Breast epithelium (tissue), 4 donors: ENCODE data around the gene AHCYL2. TPM values are rescaled to one million over a fixed set of nuclear protein-coding genes. Genes with fewer than 3 reads are reported as not detected.
"Not testable (repeated sequence)": the region's sequence is repeated elsewhere in the genome, so short reads cannot be mapped to it uniquely, and the experiment has no call there.

Source experiments
- DNase-seq, 2 donors: peaks; one replicate each; pipeline ENCODE4 v3.0.0-alpha.2; 2019; ENCODE audit warnings: low spot score in 2 of 2
- H3K27ac ChIP-seq, 2 donors: fragments of 200-600 bp; sonication (generic) in 1 of 2; one replicate each; pipeline ENCODE4 v1.5.1; 2016 to 2019; ENCODE audit warnings: mild to moderate bottlenecking in 1 of 2
- H3K27me3 ChIP-seq, 2 donors: fragments of 200-600 bp; sonication (generic) in 1 of 2; one replicate each; pipeline versions ENCODE4 v1.5.1 to v1.6.0; 2017 to 2019; ENCODE audit warnings: control low read depth in 1 of 2, mild to moderate bottlenecking in 1 of 2
- H3K36me3 ChIP-seq: fragments of 200-600 bp; one replicate; pipeline ENCODE4 v1.5.1; 2019
- H3K4me1 ChIP-seq, 2 donors: fragments of 200-600 bp; sonication (generic); one replicate each; pipeline ENCODE4 v1.5.1; 2016 to 2019; ENCODE audit warnings: control low read depth in 1 of 2
- H3K4me3 ChIP-seq, 3 donors: fragments of 200-600 bp; sonication (generic); 1 replicate in 2 of 3; 2 replicates in 1 of 3; pipeline ENCODE4 v1.5.1; 2016 to 2019; ENCODE audit warnings: mild to moderate bottlenecking in 3 of 3, moderate library complexity in 2 of 3
- H3K9me3 ChIP-seq, 2 donors: fragments of 200-600 bp; sonication (generic) in 1 of 2; one replicate each; pipeline ENCODE4 v1.5.1; 2016 to 2019; ENCODE audit warnings: control low read depth in 1 of 2
- CTCF ChIP-seq, 3 donors: fragments of 450-650 bp; IDR thresholded peaks; one replicate each; pipeline ENCODE4 v1.5.1; 2016 to 2017; ENCODE audit warnings: antibody characterized with exemption in 3 of 3, mild to moderate bottlenecking in 3 of 3, moderate library complexity in 3 of 3
- POLR2A ChIP-seq: fragments of 450-650 bp; IDR thresholded peaks from one replicate; pipeline ENCODE4 v1.6.1; 2016; ENCODE audit warnings: antibody characterized with exemption, mild to moderate bottlenecking, moderate library complexity
- POLR2AphosphoS5 ChIP-seq, 3 donors: sonication (generic); formaldehyde crosslinking; IDR thresholded peaks; one replicate each; pipeline ENCODE4 v1.6.1; 2017; ENCODE audit warnings: antibody characterized with exemption in 3 of 3
- intact Hi-C: fragments of 100-400 bp; cut with DNase I; formaldehyde crosslinking; loops from one replicate; pipeline ENCODE4 v1.15.1; 2023; ENCODE audit warnings: low total_unique reads
- total RNA-seq, 3 donors: library from RNA; depleted of rRNA; stranded (reverse); fragments of >200 nt; gene quantifications; one replicate each; pipeline ENCODE4 v1.1.0, GENCODE V29; 2016

The AHCYL2 gene
- total RNA-seq, 3 donors from 2014 or later, result 19.0 to 24.7 (median 21.8) TPM

- no peaks in the 10 kb centered on the region for H3K9me3 ChIP-seq
- DNase-seq, result no peak
- H3K36me3 ChIP-seq, result no peaks in the 10 kb centered on the region
- TF ChIP-seq POLR2AphosphoS5 (IDR thresholded peaks at IDR 0.05), result no peak
- TF ChIP-seq CTCF (IDR thresholded peaks at IDR 0.05), result no peak
- TF ChIP-seq POLR2A, result no peak
- no peak overlapping the region for H3K27ac ChIP-seq
- H3K27me3 ChIP-seq, result no peaks in the 10 kb centered on the region
- no peaks in the 10 kb centered on the region for H3K4me1 ChIP-seq
- no peak overlapping the region for H3K4me3 ChIP-seq
- intact Hi-C loops, result no loop called here
These were observed 22.3 kb downstream of the AHCYL2 start for GRCh38 chr7:129247087-129247486.

- Histone ChIP-seq H3K27ac (no peak overlapping the region), H3K36me3 (no peaks in the 10 kb centered on the region), H3K9me3 (no peaks in the 10 kb centered on the region), H3K4me3 (no peak overlapping the region), H3K27me3 (no peaks in the 10 kb centered on the region), H3K4me1 (no peaks in the 10 kb centered on the region)
- no peak for DNase-seq
- intact Hi-C loops, result no loop called here
- TF ChIP-seq CTCF (IDR thresholded peaks at IDR 0.05) (no peak), POLR2AphosphoS5 (IDR thresholded peaks at IDR 0.05) (no peak), POLR2A (no peak)
These were observed 27.3 kb downstream of the AHCYL2 start for GRCh38 chr7:129252128-129252527.

GRCh38 chr7:129252603-129253002, 27.8 kb downstream of the AHCYL2 start:
- H3K4me3 ChIP-seq, H3K27ac ChIP-seq, H3K4me1 ChIP-seq, H3K27me3 ChIP-seq, H3K36me3 ChIP-seq, H3K9me3 ChIP-seq, DNase-seq, intact Hi-C loops: not testable (repeated sequence)

GRCh38 chr7:129255800-129256199, 31.0 kb downstream of the AHCYL2 start:
- no peak for DNase-seq
- TF ChIP-seq POLR2A (no peak), CTCF (IDR thresholded peaks at IDR 0.05) (no peak), POLR2AphosphoS5 (IDR thresholded peaks at IDR 0.05) (no peak)
- H3K27ac ChIP-seq, result no peak overlapping the region
- no peaks in the 10 kb centered on the region for H3K4me1 ChIP-seq
- H3K36me3 ChIP-seq, result no peaks in the 10 kb centered on the region
- H3K27me3 ChIP-seq, result no peaks in the 10 kb centered on the region
- no peak overlapping the region for H3K4me3 ChIP-seq
- H3K9me3 ChIP-seq, result no peaks in the 10 kb centered on the region
- intact Hi-C loops, result no loop called here

GRCh38 chr7:129256221-129256620, 31.4 kb downstream of the AHCYL2 start:
- intact Hi-C loops, result no loop called here
- TF ChIP-seq POLR2A (no peak), CTCF (IDR thresholded peaks at IDR 0.05) (no peak), POLR2AphosphoS5 (IDR thresholded peaks at IDR 0.05) (no peak)
- no peaks in the 10 kb centered on the region for H3K36me3 ChIP-seq
- DNase-seq, result no peak
- no peak overlapping the region for H3K4me3 ChIP-seq
- no peaks in the 10 kb centered on the region for H3K9me3 ChIP-seq
- H3K4me1 ChIP-seq, result no peaks in the 10 kb centered on the region
- no peak overlapping the region for H3K27ac ChIP-seq
- H3K27me3 ChIP-seq, result no peaks in the 10 kb centered on the region

GRCh38 chr7:129257168-129257567, 32.3 kb downstream of the AHCYL2 start:
- DNase-seq, result no peak
- intact Hi-C loops, result no loop called here
- Histone ChIP-seq H3K27me3 (no peaks in the 10 kb centered on the region), H3K4me1 (no peaks in the 10 kb centered on the region), H3K36me3 (no peaks in the 10 kb centered on the region), H3K27ac (no peak overlapping the region), H3K9me3 (no peaks in the 10 kb centered on the region), H3K4me3 (no peak overlapping the region)
- TF ChIP-seq POLR2A, result no peak
- TF ChIP-seq CTCF (IDR thresholded peaks at IDR 0.05), result no peak
- no peak for TF ChIP-seq POLR2AphosphoS5 (IDR thresholded peaks at IDR 0.05)
